Panc1 (cell line): ENCODE measurements around the gene TPI1. TPM values are rescaled to one million over a fixed set of nuclear protein-coding genes. Genes with fewer than 3 reads are reported as not detected.

ENCODE experiments used
- ATAC-seq: fragments of 200-7000 bp; cut with Tn5 transposase; 2 replicates; pipeline ENCODE4 v1.9.1; 2020; ENCODE audit warnings: mild to moderate bottlenecking, moderate library complexity
- BruUV-seq: library from RNA; stranded (reverse); fragments of 400-500 nt; replicated peaks from 2 replicates; lab custom pipeline; 2021; lab: Mats Ljungman, UMichigan
- CTCF ChIA-PET: fragments of 300-600 bp; sonication (Branson Sonifier 250); formaldehyde crosslinking; loops from one replicate; lab custom pipeline; 2022; ENCODE audit warnings: antibody characterized with exemption; lab: Charles Lee
- POLR2A ChIA-PET: fragments of 300-600 bp; sonication (Branson Sonifier 250); formaldehyde crosslinking; loops from one replicate; lab custom pipeline; 2022; ENCODE audit warnings: antibody characterized with exemption; lab: Charles Lee
- DNase-seq: peaks from one replicate; pipeline ENCODE4 v3.0.0-alpha.2; 2010; ENCODE audit warnings: low read depth, low spot score
- H3K27ac ChIP-seq: 2 replicates; pipeline ENCODE4 v1.5.1; 2011; ENCODE audit warnings: mild to moderate bottlenecking, low read length, inconsistent platforms
- H3K27me3 ChIP-seq: fragments of 200-500 bp; sonication (Bioruptor generic); 2 replicates; pipeline ENCODE4 v1.6.0; 2014; ENCODE audit warnings: low read length, inconsistent platforms; ENCODE audit not compliant: control insufficient read depth, insufficient read depth
- H3K36me3 ChIP-seq: fragments of 200-500 bp; sonication (Bioruptor generic); 2 replicates; pipeline ENCODE4 v1.5.1; 2014; ENCODE audit warnings: inconsistent platforms, mild to moderate bottlenecking, low read length, moderate library complexity; ENCODE audit not compliant: control insufficient read depth, insufficient read depth
- H3K4me1 ChIP-seq: 2 replicates; pipeline ENCODE4 v1.5.1; 2011; ENCODE audit warnings: inconsistent platforms, mild to moderate bottlenecking, low read length, moderate library complexity; ENCODE audit not compliant: control insufficient read depth, insufficient read depth
- H3K4me3 ChIP-seq, 2 experiments: 2 replicates each; pipeline ENCODE4 v1.5.1; 2011 to 2012; ENCODE audit warnings: low read depth in 2 of 2, low read length in 2 of 2, mild to moderate bottlenecking in 2 of 2, inconsistent platforms in 1 of 2, moderate library complexity in 1 of 2
- H3K9me3 ChIP-seq: fragments of 200-500 bp; sonication (Bioruptor generic); 2 replicates; pipeline ENCODE4 v1.5.1; 2014; ENCODE audit warnings: low read depth, mild to moderate bottlenecking, inconsistent platforms, low read length, moderate library complexity; ENCODE audit not compliant: control insufficient read depth, insufficient read depth
- CTCF ChIP-seq: fragments of 450-650 bp; IDR thresholded peaks from 2 replicates; pipeline ENCODE4 v1.5.1; 2017; ENCODE audit warnings: mild to moderate bottlenecking
- POLR2AphosphoS5 ChIP-seq: IDR thresholded peaks from 2 replicates; pipeline ENCODE4 v1.6.1; 2012; ENCODE audit warnings: mild to moderate bottlenecking, low read depth, low read length, moderate library complexity
- SIN3A ChIP-seq: IDR thresholded peaks from 2 replicates; pipeline ENCODE4 v1.6.1; 2012; ENCODE audit warnings: low read depth, mild to moderate bottlenecking, low read length, moderate library complexity, borderline replicate concordance; ENCODE audit not compliant: insufficient read depth
- TCF7L2 ChIP-seq: IDR thresholded peaks from 2 replicates; pipeline ENCODE4 v1.6.1; 2011; ENCODE audit warnings: mild to moderate bottlenecking, low read depth, low read length, inconsistent platforms
- in situ Hi-C: cut with HindIII; loops from 2 replicates; pipeline ENCODE4 v1.10.0; 2016; ENCODE audit warnings: low sequenced_read_pairs, low pct_unique_long_range_greater_than_20kb
- intact Hi-C: fragments of 100-400 bp; cut with micrococcal nuclease; formaldehyde crosslinking; loops from one replicate; pipeline ENCODE4 v1.10.0; 2022; ENCODE audit not compliant: unreplicated experiment
- total RNA-seq: library from RNA; stranded (reverse); gene quantifications from one replicate; pipeline ENCODE4 v1.2.1, GENCODE V29; 2021; ENCODE audit not compliant: unreplicated experiment
- TF ChIP-seq, protein P1 (sequence below), 2 experiments: IDR thresholded peaks; 2 replicates each; pipeline ENCODE4 v1.6.1; 2011 to 2012; ENCODE audit warnings: low read depth in 2 of 2, control low read depth in 1 of 2, low read length in 1 of 2, mild to moderate bottlenecking in 1 of 2, moderate library complexity in 1 of 2; ENCODE audit not compliant: insufficient read depth in 1 of 2

TPI1 gene
- total RNA-seq, 1 experiment from 2014 or later: 693 TPM

- H3K4me1 ChIP-seq: no peaks in the 10 kb centered on the region
- no peak overlapping the region for H3K27ac ChIP-seq
- no peak overlapping the region for H3K4me3 ChIP-seq
- ATAC-seq (no peak), DNase-seq (no peak)
- H3K27me3 ChIP-seq: no peaks in the 10 kb centered on the region
- BruUV-seq: no TSS peak
- no peaks in the 10 kb centered on the region for H3K36me3 ChIP-seq
- H3K9me3 ChIP-seq: no peaks in the 10 kb centered on the region
- POLR2A ChIA-PET: no interaction called here
- intact Hi-C loops (no loop called here), in situ Hi-C loops (no loop called here)
- CTCF ChIA-PET: no interaction called here
- TF ChIP-seq TCF7L2 (no peak), SIN3A (no peak), CTCF (no peak), POLR2AphosphoS5 (no peak)
- TF ChIP-seq, protein P1, sequence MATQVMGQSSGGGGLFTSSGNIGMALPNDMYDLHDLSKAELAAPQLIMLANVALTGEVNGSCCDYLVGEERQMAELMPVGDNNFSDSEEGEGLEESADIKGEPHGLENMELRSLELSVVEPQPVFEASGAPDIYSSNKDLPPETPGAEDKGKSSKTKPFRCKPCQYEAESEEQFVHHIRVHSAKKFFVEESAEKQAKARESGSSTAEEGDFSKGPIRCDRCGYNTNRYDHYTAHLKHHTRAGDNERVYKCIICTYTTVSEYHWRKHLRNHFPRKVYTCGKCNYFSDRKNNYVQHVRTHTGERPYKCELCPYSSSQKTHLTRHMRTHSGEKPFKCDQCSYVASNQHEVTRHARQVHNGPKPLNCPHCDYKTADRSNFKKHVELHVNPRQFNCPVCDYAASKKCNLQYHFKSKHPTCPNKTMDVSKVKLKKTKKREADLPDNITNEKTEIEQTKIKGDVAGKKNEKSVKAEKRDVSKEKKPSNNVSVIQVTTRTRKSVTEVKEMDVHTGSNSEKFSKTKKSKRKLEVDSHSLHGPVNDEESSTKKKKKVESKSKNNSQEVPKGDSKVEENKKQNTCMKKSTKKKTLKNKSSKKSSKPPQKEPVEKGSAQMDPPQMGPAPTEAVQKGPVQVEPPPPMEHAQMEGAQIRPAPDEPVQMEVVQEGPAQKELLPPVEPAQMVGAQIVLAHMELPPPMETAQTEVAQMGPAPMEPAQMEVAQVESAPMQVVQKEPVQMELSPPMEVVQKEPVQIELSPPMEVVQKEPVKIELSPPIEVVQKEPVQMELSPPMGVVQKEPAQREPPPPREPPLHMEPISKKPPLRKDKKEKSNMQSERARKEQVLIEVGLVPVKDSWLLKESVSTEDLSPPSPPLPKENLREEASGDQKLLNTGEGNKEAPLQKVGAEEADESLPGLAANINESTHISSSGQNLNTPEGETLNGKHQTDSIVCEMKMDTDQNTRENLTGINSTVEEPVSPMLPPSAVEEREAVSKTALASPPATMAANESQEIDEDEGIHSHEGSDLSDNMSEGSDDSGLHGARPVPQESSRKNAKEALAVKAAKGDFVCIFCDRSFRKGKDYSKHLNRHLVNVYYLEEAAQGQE (IDR thresholded peaks at IDR 0.05; ENCODE audit: insufficient read depth in 1 of 2, low read depth in 2 of 2, low read length in 1 of 2): no peak
Measured at GRCh38 chr12:6818222-6818621, 49.1 kb upstream of the TPI1 start.

DNA sequence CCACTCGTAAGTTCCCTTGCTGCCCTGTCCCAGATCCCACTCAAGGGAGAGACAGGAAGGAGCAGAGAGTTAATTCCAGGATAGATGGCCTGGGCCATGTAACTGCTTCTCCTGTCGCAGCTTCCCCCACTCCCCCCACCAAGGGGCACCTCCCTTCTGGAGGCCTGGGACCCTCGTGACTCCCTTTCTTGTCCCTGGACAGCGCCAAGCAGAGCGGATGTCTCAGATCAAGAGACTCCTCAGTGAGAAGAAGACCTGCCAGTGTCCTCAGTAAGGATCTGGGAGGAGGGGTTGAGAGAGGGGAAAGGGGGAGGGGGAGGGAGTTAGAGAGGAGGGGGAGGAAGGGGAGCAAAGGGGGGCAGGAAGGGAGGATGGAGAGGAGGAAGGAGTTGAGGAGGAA, 48.7 kb upstream of the TPI1 start:
- no peaks in the 10 kb centered on the region for H3K36me3 ChIP-seq
- TF ChIP-seq POLR2AphosphoS5 (no peak), SIN3A (no peak), CTCF (no peak), TCF7L2 (no peak)
- TF ChIP-seq, protein P1 (IDR thresholded peaks at IDR 0.05; ENCODE audit: insufficient read depth in 1 of 2, low read depth in 2 of 2, low read length in 1 of 2): no peak
- H3K4me3 ChIP-seq: no peak overlapping the region
- ChIA-PET POLR2A (no interaction called here), CTCF (no interaction called here)
- intact Hi-C loops: no loop called here
- in situ Hi-C loops: no loop called here
- H3K9me3 ChIP-seq: no peaks in the 10 kb centered on the region
- no peaks in the 10 kb centered on the region for H3K4me1 ChIP-seq
- no peaks in the 10 kb centered on the region for H3K27me3 ChIP-seq
- H3K27ac ChIP-seq: no peak overlapping the region
- no peak for DNase-seq
- no TSS peak for BruUV-seq
- ATAC-seq: no peak
